ENCODE measurements around the gene ACE.

ACE gene

DNA sequence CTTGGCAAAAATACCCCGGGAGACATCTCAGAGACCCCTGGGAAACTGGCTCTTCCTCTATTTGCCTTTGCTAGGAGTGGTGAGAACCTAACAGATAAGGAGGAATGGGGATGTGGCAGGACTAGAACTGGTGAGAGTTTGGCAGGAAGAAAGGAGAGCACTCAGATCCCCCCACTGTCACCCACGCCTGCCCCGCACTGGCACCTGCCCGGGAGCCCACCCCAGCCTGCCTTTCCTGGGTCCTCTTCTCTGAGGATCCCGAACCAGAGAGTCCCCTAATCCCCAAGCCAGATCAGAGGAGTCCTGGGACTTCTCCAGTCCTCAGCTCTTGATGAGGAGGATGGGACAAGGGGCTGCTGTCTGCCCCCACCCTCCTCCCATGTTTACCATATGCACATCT, 50.0 kb downstream of the ACE start:
- DNase-seq (ENCODE audit: extremely low spot score), result no peak
- POLR2A ChIA-PET, result no interaction called here
- CTCF ChIA-PET, result interaction anchor here (0.7 kb wide), 1 partner anchor 50 kb away, joined by 3 read pairs; no protein-coding TSS in a partner anchor
- TF ChIP-seq CTBP1 (IDR thresholded peaks at IDR 0.05; ENCODE audit: borderline replicate concordance) (no peak), NFRKB (IDR thresholded peaks at IDR 0.05) (no peak), ARNT (IDR thresholded peaks at IDR 0.05) (no peak), BHLHE40 (IDR thresholded peaks at IDR 0.05; ENCODE audit: borderline replicate concordance) (no peak), FOXK2 (IDR thresholded peaks at IDR 0.05) (no peak), FOXA1 (IDR thresholded peaks at IDR 0.05) (no peak), L3MBTL2 (conservative IDR thresholded peaks at IDR 0.05) (no peak), ZNF384 (IDR thresholded peaks at IDR 0.05) (no peak), TARDBP (IDR thresholded peaks at IDR 0.05) (no peak), SUZ12 (IDR thresholded peaks at IDR 0.05) (no peak), HDGF (IDR thresholded peaks at IDR 0.05; ENCODE audit: borderline replicate concordance) (no peak), SP1 (IDR thresholded peaks at IDR 0.05) (no peak)
- TF ChIP-seq, protein P1, sequence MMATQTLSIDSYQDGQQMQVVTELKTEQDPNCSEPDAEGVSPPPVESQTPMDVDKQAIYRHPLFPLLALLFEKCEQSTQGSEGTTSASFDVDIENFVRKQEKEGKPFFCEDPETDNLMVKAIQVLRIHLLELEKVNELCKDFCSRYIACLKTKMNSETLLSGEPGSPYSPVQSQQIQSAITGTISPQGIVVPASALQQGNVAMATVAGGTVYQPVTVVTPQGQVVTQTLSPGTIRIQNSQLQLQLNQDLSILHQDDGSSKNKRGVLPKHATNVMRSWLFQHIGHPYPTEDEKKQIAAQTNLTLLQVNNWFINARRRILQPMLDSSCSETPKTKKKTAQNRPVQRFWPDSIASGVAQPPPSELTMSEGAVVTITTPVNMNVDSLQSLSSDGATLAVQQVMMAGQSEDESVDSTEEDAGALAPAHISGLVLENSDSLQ (IDR thresholded peaks at IDR 0.05), result no peak

DNA sequence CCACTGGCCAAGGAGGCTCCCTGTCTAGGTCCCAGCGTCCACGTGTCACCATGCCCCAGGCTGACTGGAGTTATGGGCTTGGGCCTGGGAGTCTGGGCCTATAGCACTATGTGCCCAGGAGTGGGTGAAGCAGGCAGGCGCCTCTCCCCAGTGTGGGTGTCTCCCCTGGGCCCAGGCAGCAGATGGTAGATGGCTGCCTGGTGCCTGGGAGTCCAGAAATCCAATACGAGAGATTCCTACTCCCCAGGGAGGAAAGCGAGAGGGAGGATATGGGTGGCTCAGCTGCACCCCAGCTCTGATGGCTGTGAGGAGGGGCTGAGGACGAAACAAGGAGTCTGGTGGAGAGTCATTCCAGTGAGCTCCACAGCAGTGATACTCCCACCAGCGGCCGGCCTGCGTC, 51.3 kb downstream of the ACE start:
- CTCF ChIA-PET, result no interaction called here
- no peak for DNase-seq (ENCODE audit: extremely low spot score)
- TF ChIP-seq FOXK2 (IDR thresholded peaks at IDR 0.05), result no peak
- TF ChIP-seq, protein P1 (IDR thresholded peaks at IDR 0.05), result no peak
- TF ChIP-seq NFRKB (IDR thresholded peaks at IDR 0.05), result no peak
- POLR2A ChIA-PET, result no interaction called here

DNA sequence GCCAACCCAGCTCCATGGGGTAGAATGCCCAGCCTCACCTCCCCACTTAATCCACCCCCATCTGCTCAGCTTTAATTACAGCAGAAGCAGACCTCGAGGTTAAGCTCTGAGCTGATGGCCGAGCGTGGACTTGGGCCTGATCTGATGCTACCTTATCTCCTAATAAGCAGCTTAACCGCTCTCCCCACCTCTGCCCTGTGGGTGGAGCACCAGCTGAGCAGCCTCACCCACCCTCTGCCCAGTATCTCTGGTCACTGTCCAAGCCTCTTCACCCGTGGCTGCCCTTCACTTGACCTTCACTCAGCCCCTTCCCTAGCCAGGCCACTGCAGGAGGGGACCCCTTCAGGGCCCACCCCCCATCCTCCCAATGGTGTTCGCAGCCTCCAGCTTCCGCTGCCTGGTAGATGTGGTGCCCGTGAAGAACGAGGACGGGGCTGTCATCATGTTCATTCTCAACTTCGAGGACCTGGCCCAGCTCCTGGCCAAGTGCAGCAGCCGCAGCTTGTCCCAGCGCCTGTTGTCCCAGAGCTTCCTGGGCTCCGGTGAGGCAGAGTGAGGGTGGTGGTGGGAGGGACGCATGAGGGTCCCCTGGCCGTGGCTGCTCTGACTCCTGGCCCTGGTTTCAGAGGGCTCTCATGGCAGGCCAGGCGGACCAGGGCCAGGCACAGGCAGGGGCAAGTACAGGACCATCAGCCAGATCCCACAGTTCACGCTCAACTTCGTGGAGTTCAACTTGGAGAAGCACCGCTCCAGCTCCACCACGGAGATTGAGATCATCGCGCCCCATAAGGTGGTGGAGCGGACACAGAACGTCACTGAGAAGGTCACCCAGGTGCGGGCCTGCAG, 53.1 kb downstream of the ACE start:
- ChIA-PET POLR2A (interaction anchor here (0.8 to 1.1 kb wide), 2 partner anchors 21 to 82 kb away, joined by 3 to 4 read pairs; no protein-coding TSS in a partner anchor), CTCF (no interaction called here)
- TF ChIP-seq FOXA1 (IDR thresholded peaks at IDR 0.05), result no peak
- no peak for TF ChIP-seq BHLHE40 (IDR thresholded peaks at IDR 0.05; ENCODE audit: borderline replicate concordance)
- no peak for TF ChIP-seq SP1 (IDR thresholded peaks at IDR 0.05)
- TF ChIP-seq ZNF384 (IDR thresholded peaks at IDR 0.05), result no peak
- TF ChIP-seq HDGF (IDR thresholded peaks at IDR 0.05; ENCODE audit: borderline replicate concordance), result no peak
- TF ChIP-seq L3MBTL2 (conservative IDR thresholded peaks at IDR 0.05), result no peak
- no peak for TF ChIP-seq LEF1 (IDR thresholded peaks at IDR 0.05; ENCODE audit: borderline replicate concordance)
- TF ChIP-seq, protein P1 (IDR thresholded peaks at IDR 0.05), result no peak
- TF ChIP-seq ARNT (IDR thresholded peaks at IDR 0.05), result no peak
- TF ChIP-seq CTBP1 (IDR thresholded peaks at IDR 0.05; ENCODE audit: borderline replicate concordance), result no peak
- TF ChIP-seq NFRKB (IDR thresholded peaks at IDR 0.05), result no peak
- TF ChIP-seq TARDBP (IDR thresholded peaks at IDR 0.05), result no peak
- DNase-seq (ENCODE audit: extremely low spot score), result no peak

DNA sequence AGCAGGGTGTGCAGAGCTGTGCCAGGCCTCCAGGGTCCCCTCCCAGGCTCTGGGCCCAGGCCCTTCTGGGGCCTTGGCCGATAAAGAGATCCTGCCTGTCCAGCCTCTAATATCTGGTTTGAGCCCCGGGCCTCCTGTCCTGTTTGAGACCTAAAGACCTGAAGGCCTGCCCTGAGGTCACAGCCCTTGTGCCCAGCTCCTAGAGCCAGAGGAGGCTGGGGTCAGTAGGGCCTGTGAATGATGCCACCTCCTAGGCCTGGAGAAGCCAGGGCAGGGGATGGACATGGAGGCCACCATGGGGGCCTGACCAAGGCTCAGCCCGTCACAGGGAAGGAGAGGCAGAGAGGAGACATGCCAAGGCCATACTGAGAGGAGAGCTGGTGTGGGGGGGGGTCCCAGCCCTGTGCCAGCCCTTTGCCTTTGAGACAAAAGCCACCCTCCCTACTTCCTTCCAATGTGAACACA, 53.7 kb downstream of the ACE start:
- DNase-seq (ENCODE audit: extremely low spot score), result no peak
- no peak for TF ChIP-seq ZNF384 (IDR thresholded peaks at IDR 0.05)
- TF ChIP-seq LEF1 (IDR thresholded peaks at IDR 0.05; ENCODE audit: borderline replicate concordance), result no peak
- TF ChIP-seq FOXM1 (IDR thresholded peaks at IDR 0.05; ENCODE audit: borderline replicate concordance), result no peak
- TF ChIP-seq FOXK2 (IDR thresholded peaks at IDR 0.05), result no peak
- TF ChIP-seq NFRKB (IDR thresholded peaks at IDR 0.05), result no peak
- TF ChIP-seq SP1 (IDR thresholded peaks at IDR 0.05), result no peak
- no peak for TF ChIP-seq HDGF (IDR thresholded peaks at IDR 0.05; ENCODE audit: borderline replicate concordance)
- TF ChIP-seq, protein P1 (IDR thresholded peaks at IDR 0.05), result no peak
- TF ChIP-seq CTBP1 (IDR thresholded peaks at IDR 0.05; ENCODE audit: borderline replicate concordance), result no peak
- TF ChIP-seq ARNT (IDR thresholded peaks at IDR 0.05), result no peak
- TF ChIP-seq BHLHE40 (IDR thresholded peaks at IDR 0.05; ENCODE audit: borderline replicate concordance), result no peak
- TF ChIP-seq L3MBTL2 (conservative IDR thresholded peaks at IDR 0.05), result no peak
- ChIA-PET CTCF (no interaction called here), POLR2A (no interaction called here)

DNA sequence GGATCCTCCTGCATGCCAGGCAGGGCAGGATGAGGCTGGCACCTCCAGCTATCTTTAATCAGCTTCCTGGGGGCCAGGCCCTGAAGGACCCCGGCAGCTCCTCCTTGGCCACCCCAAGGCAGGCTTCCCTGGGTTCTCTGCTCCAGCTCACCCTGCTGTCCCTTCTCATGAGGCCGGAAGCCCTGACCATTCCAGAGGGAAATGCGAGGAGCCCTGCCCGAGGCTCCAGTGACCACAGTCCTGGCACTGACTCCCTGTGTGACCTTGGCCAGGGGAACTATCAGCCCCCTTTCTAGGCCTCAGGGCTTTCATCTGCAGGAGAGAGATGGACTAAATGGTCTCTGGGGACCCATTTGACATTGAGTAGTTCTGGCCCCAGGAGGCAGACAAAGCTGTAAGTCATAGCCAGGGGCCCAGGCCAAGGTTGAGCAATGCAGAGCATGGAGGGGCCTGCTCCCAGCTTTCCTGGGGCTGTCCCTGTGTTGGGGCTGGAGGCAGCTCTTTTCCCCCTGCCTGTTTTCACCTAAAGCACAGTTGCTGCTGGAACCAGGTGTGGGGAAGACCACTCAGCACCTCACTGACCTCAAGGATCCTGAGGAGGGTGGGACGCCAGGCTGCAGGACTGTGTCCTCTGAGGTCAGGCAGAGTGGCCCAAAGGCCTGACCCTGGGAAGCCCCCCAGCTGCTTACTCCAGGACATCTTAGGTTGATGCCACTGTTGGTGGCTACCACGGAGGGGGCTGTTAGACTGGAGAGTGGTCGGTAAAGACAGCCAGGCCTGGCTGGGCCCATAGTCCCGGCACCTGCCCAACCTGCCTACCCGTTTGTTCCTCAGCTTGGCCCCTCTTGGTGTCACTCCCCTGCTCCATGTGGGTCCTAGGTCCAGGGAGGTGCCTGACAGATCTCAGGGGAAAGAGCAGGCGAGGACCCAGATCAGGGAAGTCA, 54.4 kb downstream of the ACE start:
- POLR2A ChIA-PET, result no interaction called here
- CTCF ChIA-PET, result no interaction called here
- TF ChIP-seq TARDBP (IDR thresholded peaks at IDR 0.05) (no peak), HDGF (IDR thresholded peaks at IDR 0.05; ENCODE audit: borderline replicate concordance) (no peak), ELF4 (IDR thresholded peaks at IDR 0.05) (no peak), SP1 (IDR thresholded peaks at IDR 0.05) (no peak), SUZ12 (IDR thresholded peaks at IDR 0.05) (no peak), L3MBTL2 (conservative IDR thresholded peaks at IDR 0.05) (no peak), CTBP1 (IDR thresholded peaks at IDR 0.05; ENCODE audit: borderline replicate concordance) (no peak), BHLHE40 (IDR thresholded peaks at IDR 0.05; ENCODE audit: borderline replicate concordance) (no peak)
- TF ChIP-seq, protein P1 (IDR thresholded peaks at IDR 0.05), result no peak
- DNase-seq (ENCODE audit: extremely low spot score), result no peak

All from HEK293T (cell line).